ENCODE results near the gene ST8SIA6.

Gene ST8SIA6

GRCh38 chr10:17307123-17307522 is 147.3 kb downstream of the ST8SIA6 start:
- H3K36me3 ChIP-seq (ENCODE audit: low read length), result no peaks in the 10 kb centered on the region
- H3K9me3 ChIP-seq (ENCODE audit: insufficient read depth, low read length), result no peaks in the 10 kb centered on the region
- no peaks in the 10 kb centered on the region for H3K9me2 ChIP-seq (replicated peaks; ENCODE audit: insufficient read depth, low read length)
- H3F3A ChIP-seq (ENCODE audit: insufficient read depth), result no peaks in the 10 kb centered on the region
- TF ChIP-seq CTCF (IDR thresholded peaks at IDR 0.05; ENCODE audit: insufficient read depth, low read length, poor library complexity, severe bottlenecking) (no peak), EZH2phosphoT487 (conservative IDR thresholded peaks at IDR 0.05; ENCODE audit: low read length) (no peak)
- no peaks in the 10 kb centered on the region for H4K20me1 ChIP-seq (ENCODE audit: low read depth, low read length)
- H3K4me3 ChIP-seq (ENCODE audit: insufficient read depth, low read length, poor library complexity, severe bottlenecking), result no peak overlapping the region
- H3K27ac ChIP-seq (ENCODE audit: low read depth, low read length), result no peak overlapping the region
- no peaks in the 10 kb centered on the region for H3K27me3 ChIP-seq (ENCODE audit: low read length)
- H3K4me2 ChIP-seq (ENCODE audit: low read depth, low read length, poor library complexity, severe bottlenecking), result no peak overlapping the region
- H3K9ac ChIP-seq (ENCODE audit: low read length), result no peak overlapping the region
- H3K79me2 ChIP-seq (ENCODE audit: insufficient read depth, low read length), result no peaks in the 10 kb centered on the region
- H2AFZ ChIP-seq (ENCODE audit: low read depth, low read length, severe bottlenecking), result no peak overlapping the region

- H3K9me2 ChIP-seq (replicated peaks; ENCODE audit: insufficient read depth, low read length), result no peaks in the 10 kb centered on the region
- H3K27me3 ChIP-seq (ENCODE audit: low read length), result no peaks in the 10 kb centered on the region
- no peak overlapping the region for H3K4me2 ChIP-seq (ENCODE audit: low read depth, low read length, poor library complexity, severe bottlenecking)
- H3K4me3 ChIP-seq (ENCODE audit: insufficient read depth, low read length, poor library complexity, severe bottlenecking), result no peak overlapping the region
- H3K27ac ChIP-seq (ENCODE audit: low read depth, low read length), result no peak overlapping the region
- no peak overlapping the region for H2AFZ ChIP-seq (ENCODE audit: low read depth, low read length, severe bottlenecking)
- H3K9me3 ChIP-seq (ENCODE audit: insufficient read depth, low read length), result no peaks in the 10 kb centered on the region
- H3K9ac ChIP-seq (ENCODE audit: low read length), result no peak overlapping the region
- TF ChIP-seq EZH2phosphoT487 (conservative IDR thresholded peaks at IDR 0.05; ENCODE audit: low read length), result no peak
- TF ChIP-seq CTCF (IDR thresholded peaks at IDR 0.05; ENCODE audit: insufficient read depth, low read length, poor library complexity, severe bottlenecking), result no peak
- H3F3A ChIP-seq (ENCODE audit: insufficient read depth), result no peaks in the 10 kb centered on the region
- H3K36me3 ChIP-seq (ENCODE audit: low read length), result no peaks in the 10 kb centered on the region
- no peaks in the 10 kb centered on the region for H4K20me1 ChIP-seq (ENCODE audit: low read depth, low read length)
- H3K79me2 ChIP-seq (ENCODE audit: insufficient read depth, low read length), result no peaks in the 10 kb centered on the region
Observed at GRCh38 chr10:17292375-17292774, 162.0 kb downstream of the ST8SIA6 start.

DNA sequence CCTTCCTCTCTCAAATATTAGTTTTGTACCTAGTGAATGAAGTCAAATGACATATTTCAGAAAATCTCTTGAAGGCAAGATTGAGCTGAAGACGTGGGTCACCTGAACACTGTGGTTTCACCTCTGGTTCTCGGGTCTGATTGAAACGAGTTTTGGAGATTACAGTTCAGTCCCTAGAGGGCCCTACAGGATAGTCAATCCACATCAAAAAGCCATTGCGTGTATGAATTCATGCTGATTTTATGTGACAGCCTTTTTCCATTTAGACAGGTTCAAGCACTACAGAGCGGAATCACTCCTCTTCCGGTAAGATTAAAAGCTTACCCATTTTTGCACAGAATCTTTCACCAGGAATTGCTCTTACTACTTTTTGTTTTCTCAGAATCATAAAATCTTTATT is 164.2 kb downstream of the ST8SIA6 start:
- H3K36me3 ChIP-seq (ENCODE audit: low read length), result no peaks in the 10 kb centered on the region
- H3K4me3 ChIP-seq (ENCODE audit: insufficient read depth, low read length, poor library complexity, severe bottlenecking), result no peak overlapping the region
- no peak overlapping the region for H2AFZ ChIP-seq (ENCODE audit: low read depth, low read length, severe bottlenecking)
- no peak for TF ChIP-seq EZH2phosphoT487 (conservative IDR thresholded peaks at IDR 0.05; ENCODE audit: low read length)
- TF ChIP-seq CTCF (IDR thresholded peaks at IDR 0.05; ENCODE audit: insufficient read depth, low read length, poor library complexity, severe bottlenecking), result no peak
- no peak overlapping the region for H3K9ac ChIP-seq (ENCODE audit: low read length)
- no peak overlapping the region for H3K4me2 ChIP-seq (ENCODE audit: low read depth, low read length, poor library complexity, severe bottlenecking)
- H3K9me2 ChIP-seq (replicated peaks; ENCODE audit: insufficient read depth, low read length), result no peaks in the 10 kb centered on the region
- no peaks in the 10 kb centered on the region for H4K20me1 ChIP-seq (ENCODE audit: low read depth, low read length)
- H3K9me3 ChIP-seq (ENCODE audit: insufficient read depth, low read length), result no peaks in the 10 kb centered on the region
- H3K79me2 ChIP-seq (ENCODE audit: insufficient read depth, low read length), result no peaks in the 10 kb centered on the region
- no peaks in the 10 kb centered on the region for H3K27me3 ChIP-seq (ENCODE audit: low read length)
- H3F3A ChIP-seq (ENCODE audit: insufficient read depth), result no peaks in the 10 kb centered on the region
- H3K27ac ChIP-seq (ENCODE audit: low read depth, low read length), result no peak overlapping the region

Data from SU-DHL-6 (cell line).